ENCODE results near the gene SEPTIN7. TPM values are rescaled to one million over a fixed set of nuclear protein-coding genes. Genes with fewer than 3 reads are reported as not detected.
A peak's percentile ranks its signal among the peaks of the same experiment; 100 is the strongest.

Gene SEPTIN7
- total and polyA plus RNA-seq, 9 of the 15 experiments (the other 6 are each of a cell fraction or from before 2014, with no cell fraction given) = 95.0 to 268 (median 163) TPM

GRCh38 chr7:35802649-35803048 is 1.8 kb downstream of the SEPTIN7 start (continued):
- TF ChIP-seq E2F8 (IDR thresholded peaks at IDR 0.05; ENCODE audit: low read depth, partially characterized antibody) = peak; percentile 54
- no peak for TF ChIP-seq ZBED1 (IDR thresholded peaks at IDR 0.05)
- 0 out of 2 replicates have a peak, but pooled peaks have one; percentile 19 for TF ChIP-seq GATA2 (CRISPR knock-in tag; IDR thresholded peaks at IDR 0.05)
- TF ChIP-seq CBX8 (IDR thresholded peaks at IDR 0.05; ENCODE audit: borderline replicate concordance, extremely low read depth, low read depth, low read length, poor library complexity, severe bottlenecking) = no peak
- no peak for TF ChIP-seq RCOR1 (IDR thresholded peaks at IDR 0.05; ENCODE audit: borderline replicate concordance in 1 of 2, low read depth in 2 of 2, low read length in 2 of 2)
- TF ChIP-seq PML (IDR thresholded peaks at IDR 0.05; ENCODE audit: low read length) = no peak
- no peak for TF ChIP-seq NUFIP1 (IDR thresholded peaks at IDR 0.05; ENCODE audit: partially characterized antibody)

GRCh38 chr7:35804231-35804970 is 3.5 kb downstream of the SEPTIN7 start:
- Histone ChIP-seq H3K9me3 (replicated peaks; ENCODE audit: control insufficient read depth, insufficient read depth, low read depth, low read length) (no peaks in the 10 kb centered on the region), H3K36me3 (ENCODE audit: control insufficient read depth, insufficient read depth, low read length) (peaks cover 2% of the 10 kb centered on the region; the same call in 1 of the 3 replicates), H3K9me1 (ENCODE audit: control insufficient read depth, insufficient read depth, low read length) (no peaks in the 10 kb centered on the region), H3K4me2 (ENCODE audit: insufficient read depth, low read length) (no peak overlapping the region), H2AFZ (ENCODE audit: low read depth, low read length) (no peak overlapping the region), H4K20me1 (replicated peaks; ENCODE audit: control insufficient read depth, insufficient read depth, low read length) (peaks cover 6% of the 10 kb centered on the region), H3K27ac (ENCODE audit: extremely low read depth, low read depth, low read length) (no peak overlapping the region), H3K27me3 (ENCODE audit: control insufficient read depth in 2 of 2, insufficient read depth in 2 of 2, low read length in 2 of 2) (no peaks in the 10 kb centered on the region), H3K4me1 (replicated peaks in 1 of 2; ENCODE audit: control insufficient read depth in 2 of 2, insufficient read depth in 2 of 2, low read length in 2 of 2) (peaks cover 3 to 12% of the 10 kb centered on the region in 2 experiments; a peak in 3 of 5 replicates), H3K79me2 (ENCODE audit: control insufficient read depth, insufficient read depth, low read length) (peaks cover 85% of the 10 kb centered on the region), H3K9ac (ENCODE audit: insufficient read depth in 1 of 2, low read depth in 2 of 2, low read length in 2 of 2) (no peak overlapping the region), H3K4me3 (no peak overlapping the region)
- intact Hi-C loops (cut with micrococcal nuclease) (no loop called here), in situ Hi-C loops (cut with MboI) (no loop called here)
- no peak for DNase-seq (ENCODE audit: extremely low read depth in 1 of 4, low spot score in 3 of 4)
- no peak for ATAC-seq
- WGBS (ENCODE audit: insufficient coverage, low coverage, missing lambda C conversion rate) = 98% methylated on average over 8 of the region's 10 CpGs
- BruUV-seq (replicated peaks) = no TSS peak
- CTCF ChIA-PET (ENCODE audit: low intra/inter-chr PET ratio) = no interaction called here
- TF ChIP-seq NFE2L1 (tag; IDR thresholded peaks at IDR 0.05; ENCODE audit: borderline replicate concordance, low read depth) = no peak
- TF ChIP-seq MAZ (CRISPR knock-in tag; conservative IDR thresholded peaks at IDR 0.05 in 1 of 2, IDR thresholded peaks at IDR 0.05 in 1 of 2) = no peak
- TF ChIP-seq MAFG (tag; conservative IDR thresholded peaks at IDR 0.05) = no peak
- no peak for TF ChIP-seq ZNF324 (CRISPR knock-in tag; IDR thresholded peaks at IDR 0.05)
- TF ChIP-seq PURB (CRISPR knock-in tag; IDR thresholded peaks at IDR 0.05; ENCODE audit: low read depth) = no peak
- no peak for TF ChIP-seq KLF10 (CRISPR knock-in tag; IDR thresholded peaks at IDR 0.05)
- no peak for TF ChIP-seq RBM14 (IDR thresholded peaks at IDR 0.05; ENCODE audit: borderline replicate concordance, insufficient read depth, low read depth, low read length)
- no peak for TF ChIP-seq RBM15 (IDR thresholded peaks at IDR 0.05; ENCODE audit: insufficient read depth, low read length)
- no peak for TF ChIP-seq TOE1 (IDR thresholded peaks at IDR 0.05; ENCODE audit: borderline replicate concordance)
- no peak for TF ChIP-seq TOE1 (CRISPR knock-in tag; IDR thresholded peaks at IDR 0.05; ENCODE audit: borderline replicate concordance, low read depth)
- POLR2A ChIA-PET = interaction anchor here (1.0 to 1.5 kb wide), 2 partner anchors 8 to 10 kb away, joined by 4 read pairs; no protein-coding TSS in a partner anchor
- FAIRE-seq = no peak

Measured in K562 (cell line).